GM19025 (cell line): ENCODE measurements around the gene ELMO1.

Experiments used
- ATAC-seq: cut with Tn5 transposase; IDR thresholded peaks from one replicate; pipeline ENCODE4 v1.9.1; 2021; ENCODE audit warnings: mild to moderate bottlenecking, low read depth, moderate library complexity; ENCODE audit not compliant: unreplicated experiment

Gene ELMO1

DNA sequence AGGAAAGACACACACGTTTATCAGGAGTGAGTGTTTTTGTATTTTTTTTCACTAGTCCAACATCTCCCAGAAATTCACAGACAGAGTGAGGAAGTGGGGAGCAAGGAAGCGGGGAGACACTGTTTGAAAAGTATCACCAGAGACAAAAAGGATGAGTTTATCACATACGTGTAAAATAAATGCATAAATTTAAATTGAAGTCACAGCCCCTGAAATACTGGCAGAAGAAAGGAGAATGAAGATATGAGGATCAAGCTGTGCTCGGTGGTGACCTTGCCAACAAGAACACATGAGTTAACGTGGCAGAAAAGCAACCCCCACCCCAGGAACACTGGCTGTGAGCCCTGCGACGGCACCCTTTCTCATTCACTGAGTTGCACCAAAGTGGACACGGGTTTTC, 407.2 kb downstream of the ELMO1 start:
- no peak for ATAC-seq

- no peak for ATAC-seq
Measured at GRCh38 chr7:37040330-37040729, 408.3 kb downstream of the ELMO1 start.

- ATAC-seq, result no peak
Measured at GRCh38 chr7:37039131-37039749, 409.4 kb downstream of the ELMO1 start.

GRCh38 chr7:37038706-37039105, 410.0 kb downstream of the ELMO1 start:
- no peak for ATAC-seq

- ATAC-seq, result no peak
Measured at GRCh38 chr7:37037286-37037685, 411.4 kb downstream of the ELMO1 start.

GRCh38 chr7:37035631-37036030, 413.0 kb downstream of the ELMO1 start:
- no peak for ATAC-seq

DNA sequence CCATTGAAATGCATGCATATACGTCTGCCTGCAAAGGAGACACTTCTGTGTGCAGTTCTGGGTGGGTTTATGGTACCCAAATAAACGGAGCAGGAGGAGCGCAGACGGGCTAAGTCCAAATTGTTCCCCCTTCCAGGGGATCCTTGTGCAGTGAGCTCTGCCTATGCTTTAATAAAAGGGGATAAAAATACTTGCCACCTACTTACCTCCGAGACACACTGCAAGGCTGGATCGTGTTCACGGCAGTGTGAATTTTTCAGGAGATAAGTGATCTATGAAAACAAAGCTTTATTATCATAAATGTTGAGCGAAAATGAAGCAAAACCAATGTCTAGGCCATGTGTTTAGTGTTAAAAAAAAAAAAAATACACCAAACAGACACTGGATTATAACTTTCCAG, 415.5 kb downstream of the ELMO1 start:
- no peak for ATAC-seq

DNA sequence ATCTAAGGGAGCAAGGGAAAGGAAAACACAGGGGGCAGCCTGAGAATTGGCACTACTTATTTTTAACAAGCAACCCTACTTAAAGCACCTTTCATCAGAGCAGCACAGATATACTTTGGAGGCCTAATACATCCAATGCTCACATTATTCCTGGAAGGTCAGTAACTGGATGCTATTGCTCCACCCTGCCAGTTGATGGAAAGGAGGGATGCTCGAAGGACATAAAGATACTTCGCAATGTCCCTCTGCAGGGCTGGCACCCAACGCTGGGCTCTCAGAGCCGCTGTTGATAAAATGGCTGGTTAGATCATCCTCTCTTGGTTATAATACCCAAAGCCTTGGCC, 416.4 kb downstream of the ELMO1 start:
- no peak for ATAC-seq

DNA sequence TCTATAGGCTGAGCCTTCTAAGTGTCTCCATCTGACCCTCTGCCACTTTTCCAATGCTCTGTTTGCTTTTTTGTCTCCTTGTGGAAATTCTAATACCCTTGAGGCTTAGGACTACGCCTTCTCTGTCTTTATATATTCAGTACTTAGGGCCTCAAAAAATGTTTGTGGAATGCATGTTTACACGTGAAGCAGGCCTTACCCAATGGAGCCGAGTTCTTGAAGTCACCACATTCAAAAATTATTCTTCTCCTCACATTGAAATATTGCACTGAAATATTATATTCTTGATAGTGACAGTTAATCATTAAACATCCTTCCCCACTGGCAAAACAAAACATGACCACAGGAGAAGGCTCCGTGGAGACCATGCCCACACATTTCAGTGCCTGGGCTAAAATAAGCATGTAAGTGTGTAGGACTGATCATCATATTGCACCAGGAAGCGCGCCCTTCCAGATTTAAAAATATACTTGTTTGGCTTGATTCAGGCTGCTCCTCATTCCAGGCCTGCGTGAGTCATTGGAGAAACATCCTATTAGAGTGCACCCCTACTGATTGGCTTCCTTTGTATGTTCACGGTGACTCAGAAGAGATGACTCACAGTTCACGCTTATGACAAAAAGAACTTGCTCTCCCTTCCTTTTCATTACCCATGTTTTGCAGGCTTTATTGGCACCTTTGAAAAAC, 416.9 kb downstream of the ELMO1 start:
- no peak for ATAC-seq

- no peak for ATAC-seq
Measured at GRCh38 chr7:37028909-37029440, 419.7 kb downstream of the ELMO1 start.

- no peak for ATAC-seq
Measured at GRCh38 chr7:37027557-37028341, 420.9 kb downstream of the ELMO1 start.

- ATAC-seq, result no peak
Measured at GRCh38 chr7:37027104-37027503, 421.6 kb downstream of the ELMO1 start.

DNA sequence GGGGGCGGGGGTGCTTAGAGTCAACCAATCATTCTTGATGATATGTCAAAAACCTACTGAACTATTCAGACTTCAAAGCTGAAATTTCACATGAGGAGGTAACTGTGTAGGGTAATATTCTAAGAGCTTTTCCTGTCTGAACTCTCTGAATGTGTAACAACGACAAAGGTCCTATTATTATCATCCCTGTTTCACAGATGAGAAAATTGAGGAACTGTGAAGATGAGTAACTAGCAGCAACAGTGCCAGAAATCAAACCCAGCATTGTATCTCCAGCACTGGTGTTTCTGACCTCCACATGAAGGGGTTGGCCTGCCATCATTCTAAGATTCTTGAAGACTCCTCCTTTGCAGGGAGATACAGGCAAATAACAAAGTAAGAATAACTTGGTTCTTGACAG, 429.7 kb downstream of the ELMO1 start:
- no peak for ATAC-seq

- no peak for ATAC-seq
Measured at GRCh38 chr7:37016064-37016878, 432.4 kb downstream of the ELMO1 start.

GRCh38 chr7:37015353-37016034, 433.2 kb downstream of the ELMO1 start:
- no peak for ATAC-seq

- ATAC-seq, result no peak
Measured at GRCh38 chr7:37013771-37014170, 434.9 kb downstream of the ELMO1 start.

- no peak for ATAC-seq
Measured at GRCh38 chr7:37011151-37011890, 437.3 kb downstream of the ELMO1 start.

DNA sequence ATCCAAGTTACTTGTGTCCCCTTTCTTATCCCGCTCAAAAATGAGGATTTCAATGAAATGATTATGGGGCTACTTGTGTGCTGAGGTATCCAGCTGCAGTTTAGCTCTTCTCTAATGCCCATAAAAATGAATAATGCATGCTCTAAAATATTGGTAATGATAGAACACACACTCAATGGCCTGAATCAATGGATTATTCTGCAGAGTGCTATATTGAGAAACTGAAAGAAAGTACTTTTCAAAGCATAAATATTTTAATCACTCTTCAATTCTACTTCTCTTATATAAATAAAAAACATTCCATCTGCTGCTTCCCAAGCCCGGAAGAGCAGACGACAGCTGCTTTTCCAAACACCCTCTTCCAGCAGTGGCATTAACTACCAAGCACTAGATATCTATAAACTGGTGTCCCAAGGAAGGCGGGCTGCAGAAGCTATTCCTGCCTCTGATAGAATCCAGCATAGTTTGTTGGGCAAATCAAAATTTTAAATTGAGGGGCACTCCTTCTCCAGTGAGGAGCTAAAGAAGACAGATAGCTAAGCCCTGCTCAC, 439.5 kb downstream of the ELMO1 start:
- no peak for ATAC-seq

GRCh38 chr7:37007691-37008090, 441.0 kb downstream of the ELMO1 start:
- no peak for ATAC-seq
